D721Med (cell line): Measurements from ENCODE around the gene BCAN.

Experiments
- DNase-seq: peaks from one replicate; pipeline ENCODE4 v3.0.0; 2011; ENCODE audit warnings: low spot score; ENCODE audit not compliant: insufficient read length
- FAIRE-seq: peaks from 2 replicates; lab custom pipeline; 2011; peaks lifted over from hg19 to GRCh38; lab: Jason Lieb, UNC
- TF ChIP-seq, protein P1 (sequence below): IDR thresholded peaks from 2 replicates; pipeline ENCODE4 v1.5.1; 2012; ENCODE audit warnings: mild to moderate bottlenecking, control low read depth; ENCODE audit not compliant: insufficient read depth; ENCODE audit errors: missing control alignments

The BCAN gene

DNA sequence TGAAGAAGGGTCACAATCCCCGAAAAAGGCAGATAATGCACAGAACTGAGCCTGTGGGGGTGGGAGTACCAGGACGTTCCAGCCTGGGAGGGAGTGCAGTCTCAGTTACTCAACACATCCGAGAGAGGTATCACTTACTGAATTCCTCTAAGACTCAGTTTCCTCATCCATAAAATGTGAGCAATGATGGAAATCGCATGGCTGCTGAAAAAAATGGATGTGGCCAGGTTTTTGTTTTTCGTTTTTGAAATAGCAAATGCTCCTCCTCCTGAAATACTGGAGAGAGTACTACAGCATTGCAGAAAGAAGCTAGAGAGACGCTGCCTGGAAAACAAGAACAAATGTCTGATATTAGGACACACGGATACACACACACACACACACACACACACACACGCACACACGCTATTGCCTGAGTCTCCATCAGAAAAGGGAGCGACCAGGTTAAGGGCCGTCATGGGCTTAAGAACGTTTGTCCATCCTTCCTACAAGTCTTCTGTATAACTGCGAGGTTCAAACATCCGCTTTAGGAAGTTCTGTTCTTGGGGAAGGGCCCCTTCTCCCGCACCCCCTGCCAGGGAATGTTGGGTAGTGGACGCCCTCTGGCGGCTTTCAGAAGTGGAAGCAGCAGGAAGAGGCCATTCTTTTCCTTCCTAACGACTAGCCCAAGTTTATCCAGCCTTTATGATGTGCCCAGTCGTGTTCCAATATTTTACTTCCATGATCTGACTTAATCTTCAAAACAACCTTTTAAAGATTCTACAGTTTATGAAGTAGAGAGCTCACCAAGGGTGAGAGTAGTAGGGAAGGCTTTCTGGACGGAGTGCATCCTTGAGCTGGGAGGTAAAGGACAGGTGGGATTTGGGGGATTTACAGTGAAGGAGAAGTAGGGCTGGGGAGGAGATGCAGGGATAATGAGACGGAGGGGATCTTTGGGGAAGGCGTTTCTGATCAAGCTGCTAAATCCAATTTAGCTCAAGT lies 36.0 kb downstream of the BCAN start:
- TF ChIP-seq, protein P1, sequence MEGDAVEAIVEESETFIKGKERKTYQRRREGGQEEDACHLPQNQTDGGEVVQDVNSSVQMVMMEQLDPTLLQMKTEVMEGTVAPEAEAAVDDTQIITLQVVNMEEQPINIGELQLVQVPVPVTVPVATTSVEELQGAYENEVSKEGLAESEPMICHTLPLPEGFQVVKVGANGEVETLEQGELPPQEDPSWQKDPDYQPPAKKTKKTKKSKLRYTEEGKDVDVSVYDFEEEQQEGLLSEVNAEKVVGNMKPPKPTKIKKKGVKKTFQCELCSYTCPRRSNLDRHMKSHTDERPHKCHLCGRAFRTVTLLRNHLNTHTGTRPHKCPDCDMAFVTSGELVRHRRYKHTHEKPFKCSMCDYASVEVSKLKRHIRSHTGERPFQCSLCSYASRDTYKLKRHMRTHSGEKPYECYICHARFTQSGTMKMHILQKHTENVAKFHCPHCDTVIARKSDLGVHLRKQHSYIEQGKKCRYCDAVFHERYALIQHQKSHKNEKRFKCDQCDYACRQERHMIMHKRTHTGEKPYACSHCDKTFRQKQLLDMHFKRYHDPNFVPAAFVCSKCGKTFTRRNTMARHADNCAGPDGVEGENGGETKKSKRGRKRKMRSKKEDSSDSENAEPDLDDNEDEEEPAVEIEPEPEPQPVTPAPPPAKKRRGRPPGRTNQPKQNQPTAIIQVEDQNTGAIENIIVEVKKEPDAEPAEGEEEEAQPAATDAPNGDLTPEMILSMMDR, result peak; percentile 96
- FAIRE-seq (peak; percentile 29), DNase-seq (peak; percentile 78)

DNA sequence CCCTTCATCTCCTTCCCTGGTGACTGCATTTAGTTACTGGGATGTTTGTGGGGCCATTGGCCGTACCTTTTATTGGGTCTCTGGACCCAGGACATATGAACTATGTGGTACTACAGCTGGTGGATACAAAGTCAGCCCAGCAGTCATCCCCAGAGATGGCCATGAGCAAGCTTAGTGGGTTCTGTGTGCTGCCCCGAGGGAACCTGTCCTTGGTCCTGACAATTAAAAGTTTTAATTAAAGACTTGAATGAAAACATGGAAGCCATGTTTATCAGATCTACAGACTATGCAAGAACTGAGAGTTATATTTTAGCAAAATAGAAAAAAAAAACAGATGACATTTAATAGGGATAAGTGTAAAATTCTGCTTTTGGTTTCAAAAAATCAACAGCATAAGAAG lies 38.1 kb downstream of the BCAN start:
- FAIRE-seq (no peak), DNase-seq (no peak)
- TF ChIP-seq, protein P1, result no peak

DNA sequence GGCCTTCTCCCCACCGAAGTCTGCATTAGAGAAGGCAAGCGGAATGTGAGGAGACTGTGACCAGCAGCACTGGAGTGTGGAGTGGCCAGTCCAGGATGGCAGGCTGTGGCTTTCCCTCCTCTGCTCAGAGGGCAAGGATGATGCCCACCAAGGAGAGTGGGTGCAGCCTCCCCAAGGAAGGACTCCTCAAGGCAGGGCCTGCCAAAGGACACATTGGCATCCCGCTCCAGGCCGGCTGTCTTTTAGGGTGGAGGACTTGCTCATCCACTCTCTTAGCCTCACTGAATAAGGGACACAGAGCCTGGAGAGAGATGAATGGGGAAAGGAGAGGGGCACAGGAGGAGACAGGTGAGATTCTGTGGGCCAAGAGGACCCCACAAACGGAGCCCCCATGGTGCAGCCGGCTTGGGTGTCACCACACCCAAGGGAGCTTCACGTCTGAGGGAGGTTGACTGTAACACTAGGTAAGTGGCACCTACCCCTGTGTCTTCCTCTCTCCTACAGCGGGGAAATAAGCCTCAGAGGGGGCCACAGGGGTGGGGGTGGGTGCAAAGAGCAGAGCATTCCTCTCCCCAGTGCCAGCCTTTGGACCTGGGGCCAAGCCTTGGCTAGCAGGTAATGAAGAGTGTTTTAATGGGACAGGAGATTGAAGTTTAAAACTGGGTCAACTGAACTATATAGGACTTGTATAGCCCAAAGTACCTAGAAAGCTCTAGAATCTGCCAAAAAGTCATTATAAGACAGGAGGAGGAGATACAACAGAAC lies 39.5 kb downstream of the BCAN start:
- FAIRE-seq (no peak), DNase-seq (no peak)
- TF ChIP-seq, protein P1, result no peak

DNA sequence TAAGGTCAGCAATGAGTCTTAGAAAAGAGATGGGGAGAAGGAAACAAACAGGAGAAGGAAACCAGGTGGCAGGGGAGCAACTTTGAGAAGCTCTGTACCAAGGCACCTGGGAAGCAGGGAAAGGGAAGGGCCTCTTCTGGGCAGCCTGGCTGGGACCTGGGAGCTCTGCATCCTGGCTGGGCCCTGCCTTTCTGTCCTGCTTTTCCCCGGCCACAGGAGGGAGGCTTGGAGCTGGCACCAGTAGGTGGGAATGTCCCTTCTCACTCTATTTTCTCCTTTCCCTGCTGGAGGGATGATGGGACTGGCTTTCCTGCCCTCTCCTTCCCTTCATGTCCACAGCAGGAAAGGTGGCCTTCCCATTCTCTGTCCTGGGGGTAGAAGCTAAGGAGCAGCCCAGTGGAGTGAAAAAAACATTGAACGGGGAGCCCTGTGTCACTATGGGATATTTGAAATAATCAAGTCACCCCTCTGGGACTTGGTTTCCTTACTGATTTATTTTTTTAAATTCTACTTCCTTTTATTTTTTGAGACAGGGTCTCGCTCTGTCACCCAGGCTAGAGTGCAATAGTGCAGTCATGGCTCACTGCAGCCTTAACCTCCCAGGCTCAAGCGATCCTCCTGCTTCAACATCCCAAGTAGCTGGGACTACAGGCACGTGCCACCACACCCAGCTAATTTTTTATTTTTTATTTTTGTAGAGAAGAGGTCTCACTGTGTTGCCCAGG lies 40.4 kb downstream of the BCAN start:
- TF ChIP-seq, protein P1, result no peak
- FAIRE-seq, result no peak
- no peak for DNase-seq

DNA sequence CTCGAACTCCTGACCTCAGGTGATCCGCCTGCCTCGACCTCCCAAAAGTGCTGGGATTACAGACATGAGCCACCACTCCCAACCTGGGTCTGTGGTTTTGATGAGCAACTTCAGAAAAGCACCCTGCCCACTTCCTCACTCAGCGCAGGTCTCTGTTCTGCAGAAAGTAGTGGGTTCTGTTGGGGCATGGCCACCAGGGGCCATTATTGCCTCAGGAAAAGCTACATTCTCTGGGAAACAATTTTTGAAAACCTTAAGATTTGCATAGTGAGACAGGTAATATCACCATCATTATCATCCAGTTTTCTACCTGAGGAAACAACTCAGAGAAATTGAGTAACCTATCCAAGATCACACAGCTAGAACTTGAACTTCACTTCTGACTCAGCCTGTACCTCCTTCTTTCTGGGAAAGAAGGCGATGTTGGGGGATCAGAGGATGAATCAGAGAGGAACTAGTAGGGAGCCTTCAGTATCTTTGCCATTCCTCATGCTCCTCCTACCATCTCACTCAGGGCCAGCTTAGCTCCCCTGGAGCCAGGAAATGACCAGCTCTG lies 42.4 kb downstream of the BCAN start:
- DNase-seq, result no peak
- TF ChIP-seq, protein P1, result no peak
- FAIRE-seq, result no peak

DNA sequence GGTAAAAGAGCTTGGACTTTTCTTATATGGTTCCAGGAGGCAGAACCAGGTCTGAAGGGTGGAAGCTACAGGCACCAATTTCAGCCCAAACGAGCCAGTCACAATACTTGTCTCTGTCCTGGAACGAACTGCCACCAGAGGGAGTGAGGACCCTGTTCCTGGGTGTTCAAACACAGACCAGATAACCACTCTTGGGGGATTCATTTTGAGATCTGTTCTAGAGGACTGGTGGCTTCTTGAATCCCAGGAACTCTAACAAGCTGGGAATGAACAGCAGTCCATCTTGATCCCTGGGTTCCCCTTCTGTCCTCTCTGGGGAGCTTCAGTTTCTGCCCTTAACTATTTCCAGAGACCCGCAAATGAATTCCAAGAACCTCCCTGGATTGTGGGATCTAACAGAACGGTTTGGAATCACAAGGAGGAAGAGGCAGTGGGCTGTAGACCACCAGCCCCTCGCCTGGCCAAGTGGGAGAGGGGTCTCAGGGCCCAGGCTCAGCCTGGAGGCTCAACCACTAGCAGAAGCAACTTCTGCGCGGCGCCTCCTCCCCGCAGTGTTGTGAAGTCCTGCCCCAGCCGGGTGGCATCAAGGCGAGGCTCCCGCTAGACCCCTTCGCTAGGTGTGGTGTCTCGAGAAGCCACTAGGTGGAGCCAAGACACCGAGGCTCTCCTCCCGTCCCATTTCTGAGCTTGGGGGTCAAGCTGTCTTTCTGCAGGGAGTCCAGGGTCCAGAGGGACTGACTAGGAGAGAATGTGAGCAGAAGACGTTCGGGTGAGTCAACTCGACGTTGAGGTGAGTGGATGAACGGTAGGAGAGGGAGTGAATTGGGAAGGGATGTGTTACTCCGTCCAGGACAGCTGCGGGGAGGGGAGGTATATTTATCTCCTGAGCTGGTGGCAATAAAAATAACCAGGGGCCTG lies 47.4 kb downstream of the BCAN start:
- DNase-seq, result peak; percentile 94
- FAIRE-seq, result no peak
- TF ChIP-seq, protein P1, result peak; percentile 99
